HCT116 (cell line): ENCODE results near the gene DHX36.

Experiments used
- CBX3 ChIP-seq: IDR thresholded peaks from 2 replicates; pipeline ENCODE4 v1.6.1; 2012; ENCODE audit warnings: low read depth
- CTCF ChIP-seq, 3 experiments: fragments of 200-600 bp in 1 of 3; sonication (generic) in 1 of 3; IDR thresholded peaks in 2 of 3; conservative IDR thresholded peaks in 1 of 3; 2 replicates each; pipeline ENCODE4 v1.5.1; 2012 to 2017; ENCODE audit warnings: low read depth in 2 of 3, low read length in 2 of 3, antibody characterized with exemption in 1 of 3, borderline replicate concordance in 1 of 3, control low read depth in 1 of 3, mild to moderate bottlenecking in 1 of 3, mixed read lengths in 1 of 3, mixed run types in 1 of 3, moderate library complexity in 1 of 3; ENCODE audit not compliant: insufficient read depth in 1 of 3
- EZH2 ChIP-seq: fragments of 200-600 bp; sonication (generic); IDR thresholded peaks from 2 replicates; pipeline ENCODE4 v1.6.1; 2017; ENCODE audit warnings: antibody characterized with exemption, mixed run types
- EZH2phosphoT487 ChIP-seq: fragments of 200-600 bp; IDR thresholded peaks from 2 replicates; pipeline ENCODE4 v1.6.1; 2018; ENCODE audit warnings: antibody characterized with exemption, borderline replicate concordance
- POLR2A ChIP-seq: IDR thresholded peaks from 2 replicates; pipeline ENCODE4 v1.7.0; 2011; ENCODE audit warnings: borderline replicate concordance; ENCODE audit not compliant: insufficient read depth, insufficient read length; ENCODE audit errors: extremely low read depth
- POLR2AphosphoS5 ChIP-seq: IDR thresholded peaks from 2 replicates; pipeline ENCODE4 v1.6.1; 2011; ENCODE audit warnings: mild to moderate bottlenecking, low read depth, low read length, moderate library complexity
- RAD21 ChIP-seq: IDR thresholded peaks from 2 replicates; pipeline ENCODE4 v1.6.1; 2012; ENCODE audit warnings: low read depth, mild to moderate bottlenecking
- TCF7L2 ChIP-seq: IDR thresholded peaks from 2 replicates; pipeline ENCODE4 v1.7.0; 2011; ENCODE audit warnings: borderline replicate concordance, inconsistent platforms; ENCODE audit not compliant: insufficient read depth, insufficient read length; ENCODE audit errors: extremely low read depth
- ZFX ChIP-seq: fragments of 450-650 bp; IDR thresholded peaks from 2 replicates; pipeline ENCODE4 v1.6.1; 2017
- TF ChIP-seq, protein P1 (sequence below): IDR thresholded peaks from 2 replicates; pipeline ENCODE4 v1.6.1; 2012

- TF ChIP-seq CTCF (IDR thresholded peaks at IDR 0.05 in 2 of 3, conservative IDR thresholded peaks at IDR 0.05 in 1 of 3; ENCODE audit: borderline replicate concordance in 1 of 3, insufficient read depth in 1 of 3, low read depth in 2 of 3, low read length in 2 of 3) (no peak), EZH2 (no peak), POLR2A (no peak), POLR2AphosphoS5 (no peak), ZFX (no peak), RAD21 (no peak), TCF7L2 (no peak), EZH2phosphoT487 (no peak), CBX3 (no peak)
- TF ChIP-seq, protein P1, sequence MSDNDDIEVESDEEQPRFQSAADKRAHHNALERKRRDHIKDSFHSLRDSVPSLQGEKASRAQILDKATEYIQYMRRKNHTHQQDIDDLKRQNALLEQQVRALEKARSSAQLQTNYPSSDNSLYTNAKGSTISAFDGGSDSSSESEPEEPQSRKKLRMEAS = no peak
These were observed 13.4 kb downstream of the DHX36 start for GRCh38 chr3:154310840-154311239.
